Activated CD8-positive, alpha-beta memory T cell treated with anti-CD3 and anti-CD28 coated beads for 36 hours (primary cell): Measurements from ENCODE around the gene OR52B2. TPM values are rescaled to one million over a fixed set of nuclear protein-coding genes. Genes with fewer than 3 reads are reported as not detected.
"Not testable (repeated sequence)": the region's sequence is repeated elsewhere in the genome, so short reads cannot be mapped to it uniquely, and the experiment has no call there.

Source experiments
- CTCF ChIA-PET: fragments of 350-600 bp; sonication (Branson Sonifier 250); formaldehyde crosslinking; loops from one replicate; lab custom pipeline; 2021; ENCODE audit warnings: antibody characterized with exemption; lab: Charles Lee
- POLR2A ChIA-PET: fragments of 350-600 bp; sonication (Branson Sonifier 250); formaldehyde crosslinking; loops from one replicate; lab custom pipeline; 2021; ENCODE audit warnings: antibody characterized with exemption; lab: Charles Lee
- total RNA-seq, 2 experiments: library from RNA; stranded (reverse); gene quantifications; one replicate each; pipeline ENCODE4 v1.2.3, GENCODE V29; 2021

Gene OR52B2
- total RNA-seq, 2 experiments from 2014 or later, result not detected

GRCh38 chr11:6175440-6175839, 5.3 kb upstream of the OR52B2 start:
- ChIA-PET CTCF (no interaction called here), POLR2A (no interaction called here)

- POLR2A ChIA-PET, result no interaction called here
Observed at GRCh38 chr11:6156628-6157359, 13.3 kb downstream of the OR52B2 start.

GRCh38 chr11:6152126-6152525, 18.0 kb downstream of the OR52B2 start:
- ChIA-PET POLR2A (no interaction called here), CTCF (no interaction called here)

More at GRCh38 chr11:6156628-6157359, 13.3 kb downstream of the OR52B2 start:
- CTCF ChIA-PET, result no interaction called here

DNA sequence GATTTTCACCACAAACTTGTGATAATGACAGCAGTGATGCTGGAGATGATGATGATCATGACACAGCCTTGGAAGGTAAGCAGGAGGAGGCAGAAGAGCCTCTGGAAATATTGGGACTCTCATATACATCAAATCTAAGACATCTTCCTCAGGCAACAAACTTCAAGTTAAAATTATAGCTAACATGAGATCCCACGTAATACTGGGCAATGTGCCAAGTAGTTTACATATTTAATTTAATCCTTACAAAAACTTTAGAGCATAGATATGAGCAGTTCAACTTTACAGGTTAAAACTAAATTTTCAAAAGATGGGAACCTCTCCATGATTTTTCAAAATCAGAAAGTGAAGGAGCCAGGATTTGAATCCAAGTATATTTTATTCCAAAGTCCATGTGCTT, 19.0 kb downstream of the OR52B2 start:
- CTCF ChIA-PET, result no interaction called here
- POLR2A ChIA-PET, result no interaction called here

DNA sequence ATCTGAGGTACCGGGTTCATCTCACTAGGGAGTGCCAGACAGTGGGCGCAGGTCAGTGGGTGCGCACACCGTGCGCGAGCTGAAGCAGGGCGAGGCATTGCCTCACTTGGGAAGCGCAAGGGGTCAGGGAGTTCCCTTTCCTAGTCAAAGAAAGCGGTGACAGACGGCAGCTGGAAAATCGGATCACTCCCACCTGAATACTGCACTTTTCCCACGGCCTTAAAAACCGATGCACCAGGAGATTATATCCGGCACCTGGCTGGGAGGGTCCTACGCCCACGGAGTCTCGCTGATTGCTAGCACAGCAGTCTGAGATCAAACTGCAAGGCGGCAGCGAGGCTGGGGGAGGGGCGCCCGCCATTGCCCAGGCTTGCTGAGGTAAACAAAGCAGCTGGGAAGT, 26.4 kb downstream of the OR52B2 start:
- CTCF ChIA-PET, POLR2A ChIA-PET: not testable (repeated sequence)

DNA sequence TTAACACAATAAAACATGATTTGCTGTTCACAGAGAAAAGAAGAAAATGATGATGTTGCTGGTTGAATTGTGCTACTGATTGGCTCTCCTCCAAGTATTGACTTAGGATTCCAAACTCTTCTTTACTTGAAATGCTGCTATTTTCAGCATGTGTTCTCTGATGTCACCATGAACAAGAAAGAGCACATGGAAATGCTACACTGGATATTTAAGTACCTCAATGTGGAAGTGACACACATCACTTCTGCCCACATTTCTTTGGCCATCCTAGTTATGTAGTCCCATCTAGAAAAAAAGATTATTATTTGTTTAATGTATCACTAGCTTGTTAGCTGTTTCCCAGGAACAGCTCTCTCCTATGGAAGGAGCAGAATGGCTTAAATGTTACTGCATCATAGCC, 27.2 kb downstream of the OR52B2 start:
- CTCF ChIA-PET, result interaction anchor here (0.5 kb wide), 1 partner anchor 150 kb away, joined by 3 read pairs; no protein-coding TSS in a partner anchor
- POLR2A ChIA-PET, result no interaction called here

- POLR2A ChIA-PET, CTCF ChIA-PET: not testable (repeated sequence)
Observed at GRCh38 chr11:6135936-6136335, 34.2 kb downstream of the OR52B2 start.

GRCh38 chr11:6132431-6132830, 37.7 kb downstream of the OR52B2 start:
- ChIA-PET POLR2A (no interaction called here), CTCF (no interaction called here)

DNA sequence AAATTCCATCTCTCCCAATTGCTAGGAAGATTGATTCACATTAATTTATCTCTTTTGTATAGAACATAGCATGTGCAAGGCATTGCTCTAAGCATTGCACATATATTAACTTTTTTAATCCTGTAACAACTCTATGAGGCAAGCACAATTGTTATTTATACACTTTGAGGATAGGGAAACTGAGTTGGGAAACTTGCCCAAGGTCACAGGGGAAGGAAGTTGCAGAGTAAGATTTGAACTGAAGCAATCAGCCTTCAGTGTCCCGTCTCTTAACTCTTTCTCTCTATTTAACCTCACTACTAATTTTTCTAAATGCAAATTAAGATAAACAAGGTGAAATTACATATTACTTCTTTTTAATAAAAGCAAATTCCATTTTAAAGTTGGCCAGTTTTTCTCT, 40.5 kb downstream of the OR52B2 start:
- CTCF ChIA-PET, result no interaction called here

GRCh38 chr11:6129011-6129410, 41.1 kb downstream of the OR52B2 start:
- ChIA-PET CTCF (no interaction called here), POLR2A (no interaction called here)

More for the DNA sequence above, 40.5 kb downstream of the OR52B2 start:
- POLR2A ChIA-PET, result no interaction called here

DNA sequence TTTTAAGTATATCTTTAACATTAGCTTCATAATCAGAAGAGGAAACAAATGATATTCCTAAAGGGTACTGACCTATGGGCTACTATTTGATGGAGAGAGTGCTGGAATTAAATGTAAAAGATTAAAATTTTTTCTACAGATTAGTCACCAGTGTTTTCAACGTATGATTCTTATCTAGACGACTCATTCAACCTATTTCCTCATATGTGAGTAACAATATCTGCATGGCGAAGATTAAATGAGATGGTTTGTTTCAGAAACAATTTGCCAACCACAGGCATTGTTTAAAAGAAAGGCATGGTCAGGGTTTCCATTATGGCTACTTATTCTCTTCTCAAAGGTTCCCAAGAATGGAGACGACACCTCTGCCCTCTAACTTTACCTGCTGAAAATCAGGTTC, 42.2 kb downstream of the OR52B2 start:
- POLR2A ChIA-PET, result no interaction called here
- CTCF ChIA-PET, result no interaction called here

GRCh38 chr11:6124245-6124644, 45.9 kb downstream of the OR52B2 start:
- CTCF ChIA-PET, result no interaction called here

More at GRCh38 chr11:6124245-6124644, 45.9 kb downstream of the OR52B2 start:
- POLR2A ChIA-PET, result no interaction called here

Other genes with a start within 250 kb of the OR52B2 start
- gene OR56A3, start 228.1 kb downstream of the OR52B2 start, total RNA-seq, result not detected
- not detected for gene OR56A5, start 201.8 kb downstream of the OR52B2 start, total RNA-seq
- gene OR52L1, start 183.3 kb downstream of the OR52B2 start, total RNA-seq, result not detected
- not detected for gene OR56A4, start 163.4 kb downstream of the OR52B2 start, total RNA-seq
- not detected for gene OR56A1, start 139.6 kb downstream of the OR52B2 start, total RNA-seq
- gene OR56B4, start 62.6 kb downstream of the OR52B2 start, total RNA-seq, result not detected
- not detected for gene OR52W1, start 28.9 kb upstream of the OR52B2 start, total RNA-seq
- gene C11orf42, start 35.2 kb upstream of the OR52B2 start, total RNA-seq, result not detected
- gene FHIP1B, start 64.3 kb upstream of the OR52B2 start, total RNA-seq, result 10 to 100 TPM; 17.7 to 17.8 TPM
- not detected for gene CNGA4, start 68.8 kb upstream of the OR52B2 start, total RNA-seq
- not detected for gene CCKBR, start 89.5 kb upstream of the OR52B2 start, total RNA-seq
- 10 to 100 TPM; 45.0 to 45.3 TPM for gene CAVIN3, start 150.2 kb upstream of the OR52B2 start, total RNA-seq
- gene SMPD1, start 220.1 kb upstream of the OR52B2 start, total RNA-seq, result 10 to 100 TPM; 21.9 to 24.4 TPM
- gene APBB1, start 248.8 kb upstream of the OR52B2 start, total RNA-seq, result 10 to 100 TPM; 37.2 to 39.7 TPM